GM12878 (cell line): Measurements from ENCODE around the gene TNRC18. TPM values are rescaled to one million over a fixed set of nuclear protein-coding genes. Genes with fewer than 3 reads are reported as not detected.
A peak's percentile ranks its signal among the peaks of the same experiment; 100 is the strongest.

ENCODE experiments used
- ATAC-seq: fragments of 200-7000 bp; cut with Tn5 transposase; 3 replicates; pipeline ENCODE4 v1.9.1; 2020; ENCODE audit warnings: mild to moderate bottlenecking, moderate library complexity
- BruUV-seq: library from RNA; stranded (reverse); fragments of 400-500 nt; replicated peaks from 2 replicates; lab custom pipeline; 2021; lab: Mats Ljungman, UMichigan
- CTCF ChIA-PET: fragments of 300-600 bp; sonication (Branson Sonifier 250); formaldehyde crosslinking; extraction: SDS; loops from one replicate; lab custom pipeline; 2021; ENCODE audit warnings: inconsistent platforms; lab: Yijun Ruan, JAX
- POLR2A ChIA-PET: fragments of 350-600 bp; formaldehyde crosslinking; extraction: SDS; loops from one replicate; lab custom pipeline; 2021; ENCODE audit warnings: inconsistent platforms; lab: Charles Lee
- RAD21 ChIA-PET: fragments of 300-600 bp; sonication (Branson Sonifier 250); formaldehyde crosslinking; loops from one replicate; lab custom pipeline; 2023; ENCODE audit warnings: antibody characterized with exemption; ENCODE audit not compliant: unreplicated experiment; lab: Charles Lee
- SMC1A ChIA-PET: fragments of 300-600 bp; sonication (Branson Sonifier 250); formaldehyde crosslinking; loops from one replicate; lab custom pipeline; 2023; ENCODE audit not compliant: unreplicated experiment, uncharacterized antibody; lab: Charles Lee
- DNase-seq: peaks from one replicate; pipeline ENCODE4 v3.0.0-alpha.2; 2011; ENCODE audit warnings: low read depth, low spot score
- FAIRE-seq: peaks from 3 replicates; lab custom pipeline; 2011; peaks lifted over from hg19 to GRCh38; lab: Jason Lieb, UNC
- H2AFZ ChIP-seq: 2 replicates; pipeline ENCODE4 v1.6.0; 2011; ENCODE audit warnings: low read depth, low read length, control low read depth; ENCODE audit not compliant: control insufficient read depth
- H3K27ac ChIP-seq: 2 replicates; pipeline ENCODE4 v1.5.1; 2011; ENCODE audit warnings: control low read depth; ENCODE audit not compliant: control insufficient read depth, insufficient read depth
- H3K27me3 ChIP-seq, 2 experiments: replicated peaks in 1 of 2; 2 replicates each; pipeline versions ENCODE4 v1.6.0 to v1.6.1; 2011; ENCODE audit warnings: low read length in 1 of 2; ENCODE audit not compliant: control insufficient read depth in 2 of 2, insufficient read depth in 2 of 2
- H3K36me3 ChIP-seq, 2 experiments: 2 replicates each; pipeline ENCODE4 v1.5.1; 2011; ENCODE audit warnings: low read length in 1 of 2; ENCODE audit not compliant: control insufficient read depth in 2 of 2, insufficient read depth in 2 of 2
- H3K4me1 ChIP-seq: 2 replicates; pipeline ENCODE4 v1.6.1; 2011; ENCODE audit warnings: mild to moderate bottlenecking, low read length, moderate library complexity, mixed read lengths; ENCODE audit not compliant: control insufficient read depth, insufficient read depth
- H3K4me2 ChIP-seq: 2 replicates; pipeline ENCODE4 v1.6.0; 2011; ENCODE audit warnings: control low read depth; ENCODE audit not compliant: control insufficient read depth, insufficient read depth
- H3K4me3 ChIP-seq: fragments of 200-600 bp; sonication (generic); 2 replicates; pipeline ENCODE4 v1.5.1; 2016
- H3K79me2 ChIP-seq: 2 replicates; pipeline ENCODE4 v1.6.0; 2011; ENCODE audit warnings: low read length; ENCODE audit not compliant: control insufficient read depth, insufficient read depth
- H3K9ac ChIP-seq: 2 replicates; pipeline ENCODE4 v1.8.0; 2011; ENCODE audit warnings: low read length, control low read depth, mixed read lengths; ENCODE audit not compliant: control insufficient read depth, insufficient read depth
- H3K9me3 ChIP-seq: replicated peaks from 3 replicates; pipeline ENCODE4 v1.5.1; 2011; ENCODE audit warnings: mild to moderate bottlenecking, low read length; ENCODE audit not compliant: control insufficient read depth, insufficient read depth
- H4K20me1 ChIP-seq: 2 replicates; pipeline ENCODE4 v1.6.0; 2011; ENCODE audit not compliant: control insufficient read depth, insufficient read depth
- BHLHE40 ChIP-seq, 2 experiments: fragments of 450-650 bp in 1 of 2; IDR thresholded peaks; 2 replicates each; pipeline ENCODE4 v1.6.1; 2011 to 2017; ENCODE audit warnings: low read depth in 2 of 2, borderline replicate concordance in 1 of 2, improper control_type of control experiment in 1 of 2, low read length in 1 of 2, mild to moderate bottlenecking in 1 of 2
- CHD1 ChIP-seq: IDR thresholded peaks from 2 replicates; pipeline ENCODE4 v1.6.1; 2012; ENCODE audit warnings: low read depth, low read length, improper control_type of control experiment
- EZH2 ChIP-seq: IDR thresholded peaks from 2 replicates; pipeline ENCODE4 v1.6.1; 2012; ENCODE audit warnings: low read depth, mild to moderate bottlenecking, control low read depth, inconsistent platforms, low read length, borderline replicate concordance; ENCODE audit not compliant: control insufficient read depth
- GABPA ChIP-seq: IDR thresholded peaks from 2 replicates; pipeline ENCODE4 v1.6.1; 2014; ENCODE audit warnings: antibody characterized with exemption, low read depth, mild to moderate bottlenecking, inconsistent platforms
- PBX3 ChIP-seq: IDR thresholded peaks from 2 replicates; pipeline ENCODE4 v1.6.1; 2011; ENCODE audit warnings: mild to moderate bottlenecking, low read depth, low read length, moderate library complexity; ENCODE audit not compliant: insufficient replicate concordance
- RFX5 ChIP-seq: IDR thresholded peaks from 2 replicates; pipeline ENCODE4 v1.6.1; 2011; ENCODE audit warnings: low read depth, low read length, improper control_type of control experiment
- SMARCA5 ChIP-seq: fragments of 450-650 bp; IDR thresholded peaks from 2 replicates; pipeline ENCODE4 v1.6.1; 2017; ENCODE audit warnings: mild to moderate bottlenecking
- SMC3 ChIP-seq: IDR thresholded peaks from 2 replicates; pipeline ENCODE4 v1.6.1; 2011; ENCODE audit warnings: low read length, improper control_type of control experiment, borderline replicate concordance
- SRF ChIP-seq, 2 experiments: IDR thresholded peaks; 2 replicates each; pipeline ENCODE4 v1.6.1; 2011; ENCODE audit warnings: low read depth in 2 of 2, low read length in 2 of 2, mild to moderate bottlenecking in 1 of 2, moderate library complexity in 1 of 2
- ZNF274 ChIP-seq: IDR thresholded peaks from one replicate; pipeline ENCODE4 v1.8.0; 2011; ENCODE audit not compliant: insufficient read length, insufficient read depth
- ZNF384 ChIP-seq: IDR thresholded peaks from 2 replicates; pipeline ENCODE4 v1.6.1; 2012; ENCODE audit warnings: low read depth, mild to moderate bottlenecking, low read length, improper control_type of control experiment, borderline replicate concordance
- ZNF622 ChIP-seq: fragments of 450-650 bp; IDR thresholded peaks from 2 replicates; pipeline ENCODE4 v1.6.1; 2017; ENCODE audit warnings: mild to moderate bottlenecking, inconsistent platforms
- WGBS: methylation state at CpG from one replicate; pipeline ENCODE4 v1.1.6; 2016; ENCODE audit warnings: low lambda C conversion rate; ENCODE audit not compliant: insufficient replicate concordance, insufficient coverage; ENCODE audit errors: missing lambda C conversion rate; 5-methylcytosine and 5-hydroxymethylcytosine counted together
- in situ Hi-C: fragments of 300-500 bp; cut with MboI; formaldehyde crosslinking; loops from 9 replicates; pipeline ENCODE4 v1.14.3; 2018; ENCODE audit warnings: mixed read lengths
- intact Hi-C: fragments of 100-400 bp; cut with micrococcal nuclease; formaldehyde crosslinking; loops from one replicate; pipeline ENCODE4 v1.14.2; 2022; ENCODE audit not compliant: unreplicated experiment
- polyA plus RNA-seq, 11 experiments: library from polyadenylated mRNA; depleted of rRNA in 4 of 11; unstranded in 6 of 11; stranded (reverse) in 5 of 11; fragments of >200 nt; fragmentation: Nextera tagmentation in 4 of 11; fragmentation: Illumina TruSeq in 1 of 11; extraction: Ambion mirVana in 4 of 11; extraction: Trizol in 1 of 11; gene quantifications; 1 replicate in 1 of 11; 2 replicates in 10 of 11; pipeline versions ENCODE4 v1.2.1 to v1.2.3, GENCODE V29; 2011 to 2016; ENCODE audit warnings: inconsistent platforms in 2 of 11, missing spikeins in 2 of 11, low read depth in 1 of 11
- total RNA-seq, 4 experiments: library from RNA; depleted of rRNA in 3 of 4; stranded (reverse); fragments of >200 nt in 3 of 4; fragmentation: Illumina TruSeq in 1 of 4; extraction: Trizol in 1 of 4; gene quantifications; 2 replicates each; pipeline versions ENCODE4 v1.2.1 to v1.2.3, GENCODE V29; 2013 to 2021
- TF ChIP-seq, protein P1 (sequence below): IDR thresholded peaks from 2 replicates; pipeline ENCODE4 v1.6.1; 2012; ENCODE audit warnings: low read depth, low read length, improper control_type of control experiment

Gene TNRC18
- total and polyA plus RNA-seq, 10 of the 15 experiments (the other 5 are each of a cell fraction or from before 2014, with no cell fraction given) = 0.02 to 31.7 (median 5.4) TPM

GRCh38 chr7:5420067-5420880 is 3.4 kb downstream of the TNRC18 start:
- no peak overlapping the region for H3K4me3 ChIP-seq
- in situ Hi-C loops (no loop called here), intact Hi-C loops (no loop called here)
- peaks cover 28 to 56% of the 10 kb centered on the region in 2 experiments for H3K27me3 ChIP-seq
- no peaks in the 10 kb centered on the region for H3K36me3 ChIP-seq
- H3K4me2 ChIP-seq = peak overlapping the region; percentile 52; the same call in 1 of the 2 replicates
- TF ChIP-seq BHLHE40 (IDR thresholded peaks at IDR 0.05; ENCODE audit: borderline replicate concordance in 1 of 2, low read depth in 2 of 2, low read length in 1 of 2) (peak in 1 of 2 experiments; percentile 16; a peak in 1 of 4 replicates), ZNF274 (no peak), EZH2 (0 out of 2 replicates have a peak, but pooled peaks have one; percentile 57)
- FAIRE-seq (no peak), ATAC-seq (peak; percentile 22; the same call in 2 of the 3 replicates), DNase-seq (no peak)
- no TSS peak for BruUV-seq
- ChIA-PET CTCF (interaction anchor here (0.6 to 0.7 kb wide), 2 partner anchors 17 to 258 kb away, joined by 3 read pairs; no protein-coding TSS in a partner anchor), SMC1A (no interaction called here), POLR2A (interaction anchor here (0.6 to 1.5 kb wide), 5 partner anchors 12 to 179 kb away, joined by 3 to 5 read pairs (median 4); no protein-coding TSS in a partner anchor), RAD21 (interaction anchor here (0.9 to 1.0 kb wide), 2 partner anchors 15 to 54 kb away, joined by 3 read pairs; no protein-coding TSS in a partner anchor)
- H3K4me1 ChIP-seq = peaks cover 10% of the 10 kb centered on the region
- no peaks in the 10 kb centered on the region for H3K9me3 ChIP-seq
- H3K79me2 ChIP-seq = no peaks in the 10 kb centered on the region
- H3K27ac ChIP-seq = no peak overlapping the region
- H3K9ac ChIP-seq = no peak overlapping the region
- no peaks in the 10 kb centered on the region for H4K20me1 ChIP-seq
- H2AFZ ChIP-seq = no peak overlapping the region
- 16% methylated on average over 53 of the region's 85 CpGs for WGBS

GRCh38 chr7:5419539-5420066 is 4.0 kb downstream of the TNRC18 start:
- no peak overlapping the region for H2AFZ ChIP-seq
- H3K79me2 ChIP-seq = no peaks in the 10 kb centered on the region
- in situ Hi-C loops = no loop called here
- 0 out of 2 replicates have a peak overlapping the region, but pooled peaks have one; percentile 17 for H3K4me2 ChIP-seq
- intact Hi-C loops = no loop called here
- H3K36me3 ChIP-seq = no peaks in the 10 kb centered on the region
- CTCF ChIA-PET = interaction anchor here (0.6 to 0.7 kb wide), 2 partner anchors 17 to 259 kb away, joined by 3 read pairs; no protein-coding TSS in a partner anchor
- no peak overlapping the region for H3K4me3 ChIP-seq
- POLR2A ChIA-PET = interaction anchor here (1.4 to 1.5 kb wide), 2 partner anchors 12 to 19 kb away, joined by 4 to 5 read pairs; no protein-coding TSS in a partner anchor
- peaks cover 6% of the 10 kb centered on the region for H3K4me1 ChIP-seq
- ATAC-seq = no peak
- H3K9ac ChIP-seq = no peak overlapping the region
- no peak for FAIRE-seq
- RAD21 ChIA-PET = no interaction called here
- SMC1A ChIA-PET = no interaction called here
- no peak overlapping the region for H3K27ac ChIP-seq
- H4K20me1 ChIP-seq = no peaks in the 10 kb centered on the region
- WGBS = under 1% methylated on average over 26 of the region's 40 CpGs
- BruUV-seq = no TSS peak
- no peaks in the 10 kb centered on the region for H3K9me3 ChIP-seq
- H3K27me3 ChIP-seq = peaks cover 26 to 52% of the 10 kb centered on the region in 2 experiments
- no peak for DNase-seq
- TF ChIP-seq ZNF384 (no peak), SMARCA5 (no peak), CHD1 (no peak), ZNF622 (no peak), SMC3 (no peak), SRF (IDR thresholded peaks at IDR 0.05; ENCODE audit: low read depth in 2 of 2, low read length in 2 of 2) (no peak), RFX5 (no peak), PBX3 (no peak), GABPA (no peak)
- TF ChIP-seq, protein P1, sequence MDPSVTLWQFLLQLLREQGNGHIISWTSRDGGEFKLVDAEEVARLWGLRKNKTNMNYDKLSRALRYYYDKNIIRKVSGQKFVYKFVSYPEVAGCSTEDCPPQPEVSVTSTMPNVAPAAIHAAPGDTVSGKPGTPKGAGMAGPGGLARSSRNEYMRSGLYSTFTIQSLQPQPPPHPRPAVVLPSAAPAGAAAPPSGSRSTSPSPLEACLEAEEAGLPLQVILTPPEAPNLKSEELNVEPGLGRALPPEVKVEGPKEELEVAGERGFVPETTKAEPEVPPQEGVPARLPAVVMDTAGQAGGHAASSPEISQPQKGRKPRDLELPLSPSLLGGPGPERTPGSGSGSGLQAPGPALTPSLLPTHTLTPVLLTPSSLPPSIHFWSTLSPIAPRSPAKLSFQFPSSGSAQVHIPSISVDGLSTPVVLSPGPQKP = no peak
